GM21526 (cell line): ENCODE data around the gene FOXN3.

Source experiments
- ATAC-seq: cut with Tn5 transposase; IDR thresholded peaks from one replicate; pipeline ENCODE4 v1.9.1; 2021; ENCODE audit warnings: moderate library complexity; ENCODE audit not compliant: unreplicated experiment, low FRiP score

FOXN3 gene, protein sequence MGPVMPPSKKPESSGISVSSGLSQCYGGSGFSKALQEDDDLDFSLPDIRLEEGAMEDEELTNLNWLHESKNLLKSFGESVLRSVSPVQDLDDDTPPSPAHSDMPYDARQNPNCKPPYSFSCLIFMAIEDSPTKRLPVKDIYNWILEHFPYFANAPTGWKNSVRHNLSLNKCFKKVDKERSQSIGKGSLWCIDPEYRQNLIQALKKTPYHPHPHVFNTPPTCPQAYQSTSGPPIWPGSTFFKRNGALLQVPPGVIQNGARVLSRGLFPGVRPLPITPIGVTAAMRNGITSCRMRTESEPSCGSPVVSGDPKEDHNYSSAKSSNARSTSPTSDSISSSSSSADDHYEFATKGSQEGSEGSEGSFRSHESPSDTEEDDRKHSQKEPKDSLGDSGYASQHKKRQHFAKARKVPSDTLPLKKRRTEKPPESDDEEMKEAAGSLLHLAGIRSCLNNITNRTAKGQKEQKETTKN

DNA sequence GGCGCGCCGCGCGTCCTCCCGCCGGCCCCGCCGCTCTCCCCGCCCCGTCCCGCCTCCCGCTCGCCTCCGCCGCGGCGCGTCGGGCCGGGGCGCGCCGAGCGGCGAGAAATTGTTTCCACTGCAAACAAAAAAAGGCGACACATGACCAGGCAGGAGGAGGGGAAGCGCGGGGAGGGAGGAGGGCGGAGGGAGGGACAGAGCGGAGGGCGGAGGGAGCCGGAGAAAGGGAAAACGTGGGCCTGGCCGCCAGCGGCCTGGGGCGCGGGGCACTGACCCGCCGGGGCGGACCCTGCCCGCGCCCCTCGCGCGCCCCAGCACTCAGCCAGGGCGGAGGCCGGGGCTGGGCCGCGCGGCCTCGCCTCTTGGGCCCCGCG, at the start of gene FOXN3:
TSS of gene FOXN3 (minus strand) at position 143 of the 374 bp plus-strand sequence. CDS start 4,757 bp downstream, outside the sequence.
- ATAC-seq: peak; percentile 42

DNA sequence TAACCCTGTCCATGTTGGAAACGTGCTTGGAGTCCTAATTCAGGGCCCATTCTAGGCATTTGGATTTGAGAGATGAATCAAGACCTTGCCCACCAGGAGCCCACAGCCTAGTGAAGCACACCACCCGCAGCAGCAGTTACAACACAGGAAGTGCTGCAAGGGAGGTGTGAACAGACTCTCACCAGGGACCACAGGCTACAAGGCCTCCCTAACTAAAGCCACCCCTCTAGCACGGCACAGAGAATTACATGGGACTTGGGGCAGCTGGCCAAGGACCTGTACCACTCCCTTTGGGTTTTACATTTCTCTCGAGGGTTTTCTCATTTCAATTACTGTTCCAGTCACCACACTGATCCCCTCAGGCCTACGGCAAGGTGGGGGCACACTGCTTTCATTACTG, 49.5 kb upstream of the FOXN3 start:
- ATAC-seq: no peak

DNA sequence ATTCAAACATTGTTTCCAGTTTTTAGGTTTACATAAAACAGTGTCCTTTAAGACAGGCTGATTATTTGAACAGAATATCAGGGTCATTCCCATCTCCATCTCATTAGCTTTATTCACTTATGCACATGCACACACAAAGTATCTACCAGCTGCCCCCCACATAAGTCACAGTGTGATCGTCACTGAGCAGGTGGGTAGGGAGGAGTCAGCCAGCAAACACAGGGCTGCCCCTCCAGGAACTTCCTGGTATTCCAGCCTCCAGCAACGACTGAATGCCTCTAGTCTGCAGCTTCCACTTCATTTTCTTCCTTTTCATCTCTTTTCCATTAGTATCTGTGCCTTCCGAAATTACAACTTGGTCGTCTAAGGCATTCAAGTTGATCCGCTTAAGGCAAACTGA, 48.8 kb upstream of the FOXN3 start:
- ATAC-seq: no peak

DNA sequence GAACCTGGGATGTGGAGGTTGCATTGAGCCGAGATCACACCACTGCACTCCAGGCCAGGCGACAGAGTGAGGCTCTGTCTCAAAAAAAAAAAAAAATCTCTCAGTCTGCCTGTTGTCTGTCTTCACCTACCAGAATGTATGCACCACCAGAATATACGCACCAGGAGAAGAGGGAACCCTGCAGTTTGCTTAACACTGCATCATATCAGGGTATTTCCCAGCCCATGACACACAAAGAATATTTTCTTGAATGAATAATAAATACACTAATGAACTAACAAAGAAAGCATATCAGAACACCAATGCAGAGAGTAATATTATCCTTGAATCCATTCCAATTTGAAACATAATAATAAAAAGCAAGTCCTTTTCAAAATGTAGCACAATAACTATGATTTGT, 44.2 kb upstream of the FOXN3 start:
- no peak for ATAC-seq

- ATAC-seq: no peak
Measured at GRCh38 chr14:89458713-89459420, 41.8 kb upstream of the FOXN3 start.

DNA sequence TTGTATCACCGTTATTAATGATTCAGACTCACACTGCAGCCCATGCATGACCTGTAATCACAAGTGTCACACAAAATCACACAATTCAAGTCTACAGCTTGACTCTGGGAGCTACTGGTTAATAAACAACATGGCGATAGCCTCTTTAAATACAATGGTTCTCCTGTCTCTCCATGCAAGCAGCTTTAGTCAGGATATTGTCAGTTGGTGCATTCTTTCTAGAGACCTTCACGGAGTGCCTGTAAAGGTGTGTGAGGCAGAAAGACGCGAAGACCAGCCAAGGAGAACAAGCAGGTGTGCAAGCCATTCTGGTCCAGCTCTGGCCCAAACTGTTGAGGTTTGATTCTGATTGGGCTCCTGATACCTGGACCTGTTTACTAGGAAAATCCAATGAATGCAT, 40.0 kb upstream of the FOXN3 start:
- no peak for ATAC-seq

- no peak for ATAC-seq
Measured at GRCh38 chr14:89455412-89455811, 38.4 kb upstream of the FOXN3 start.

DNA sequence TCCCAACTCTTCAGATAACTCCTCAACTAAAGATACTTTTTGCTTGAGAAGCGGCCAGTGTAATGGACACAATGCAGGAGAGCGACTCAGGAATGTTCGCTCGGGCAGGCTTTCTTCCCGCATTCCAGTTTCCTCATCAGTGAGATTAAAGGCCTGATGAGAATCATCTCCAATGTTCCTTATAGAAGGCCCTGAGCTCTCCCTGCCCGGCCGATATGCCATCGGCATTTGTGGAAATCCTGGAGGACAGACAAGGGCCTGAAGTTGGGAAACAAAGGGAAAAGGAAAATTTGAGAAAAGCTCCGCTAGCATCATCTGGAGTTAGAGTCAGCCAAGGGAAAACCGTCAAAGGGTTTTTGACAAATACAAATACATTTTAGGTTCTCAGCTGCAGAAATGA, 38.0 kb upstream of the FOXN3 start:
- no peak for ATAC-seq

GRCh38 chr14:89452281-89452680, 35.2 kb upstream of the FOXN3 start:
- ATAC-seq: no peak

DNA sequence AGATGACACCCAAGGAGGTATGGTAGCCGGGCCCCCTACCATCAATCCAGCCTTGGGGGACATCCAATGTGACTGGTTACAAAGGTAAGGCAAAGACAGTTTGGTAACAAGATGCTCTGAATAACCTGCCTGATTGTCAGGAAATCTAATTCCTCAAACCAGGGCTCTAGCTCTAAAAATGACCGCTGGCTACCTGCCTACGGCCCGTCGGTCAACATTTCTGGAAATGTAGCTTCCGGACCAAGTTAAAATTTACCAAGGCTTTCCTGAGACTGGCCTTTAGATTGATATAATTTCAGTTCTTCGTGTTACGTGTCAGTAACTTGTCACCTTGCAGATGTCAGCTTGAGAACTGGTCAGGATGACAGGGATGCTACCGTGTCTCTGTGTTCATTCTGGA, 34.2 kb upstream of the FOXN3 start:
- ATAC-seq: no peak

DNA sequence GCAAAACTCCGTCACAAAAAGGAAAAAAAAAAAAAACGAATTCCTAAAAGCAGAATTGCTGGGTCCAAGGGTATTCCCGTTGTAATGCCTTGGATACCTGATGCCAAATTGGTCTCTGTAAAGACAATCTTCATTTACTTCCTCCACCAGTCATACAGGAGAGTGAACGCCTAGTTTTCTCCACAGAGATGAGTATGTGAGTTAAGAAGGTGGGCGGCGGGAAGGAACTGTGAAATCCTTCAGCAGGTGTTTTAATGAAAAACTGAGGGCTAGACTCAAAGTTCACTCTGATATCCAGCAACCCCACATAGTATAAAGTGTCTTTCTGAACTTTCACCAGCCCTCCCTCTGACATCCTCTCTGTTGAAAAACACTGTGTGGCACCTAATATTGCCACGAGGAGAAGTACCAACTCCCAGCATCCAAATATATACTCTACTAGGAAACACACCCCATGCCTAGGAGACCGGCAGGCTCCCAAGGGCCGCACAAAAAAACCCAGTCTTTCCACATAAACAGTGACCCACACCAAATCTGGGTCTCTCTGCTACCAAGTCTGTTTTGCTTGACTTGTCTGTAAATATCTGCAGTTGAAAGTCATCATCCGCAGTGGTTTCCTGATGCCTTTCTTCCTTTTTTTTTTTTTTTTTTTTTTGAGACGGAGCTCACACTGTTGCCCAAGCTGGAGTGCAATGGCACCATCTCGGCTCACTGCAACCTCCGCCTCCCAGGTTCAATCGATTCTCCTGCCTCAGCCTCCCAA, 30.3 kb upstream of the FOXN3 start:
- ATAC-seq: no peak

GRCh38 chr14:89445273-89445973, 28.4 kb upstream of the FOXN3 start:
- no peak for ATAC-seq

DNA sequence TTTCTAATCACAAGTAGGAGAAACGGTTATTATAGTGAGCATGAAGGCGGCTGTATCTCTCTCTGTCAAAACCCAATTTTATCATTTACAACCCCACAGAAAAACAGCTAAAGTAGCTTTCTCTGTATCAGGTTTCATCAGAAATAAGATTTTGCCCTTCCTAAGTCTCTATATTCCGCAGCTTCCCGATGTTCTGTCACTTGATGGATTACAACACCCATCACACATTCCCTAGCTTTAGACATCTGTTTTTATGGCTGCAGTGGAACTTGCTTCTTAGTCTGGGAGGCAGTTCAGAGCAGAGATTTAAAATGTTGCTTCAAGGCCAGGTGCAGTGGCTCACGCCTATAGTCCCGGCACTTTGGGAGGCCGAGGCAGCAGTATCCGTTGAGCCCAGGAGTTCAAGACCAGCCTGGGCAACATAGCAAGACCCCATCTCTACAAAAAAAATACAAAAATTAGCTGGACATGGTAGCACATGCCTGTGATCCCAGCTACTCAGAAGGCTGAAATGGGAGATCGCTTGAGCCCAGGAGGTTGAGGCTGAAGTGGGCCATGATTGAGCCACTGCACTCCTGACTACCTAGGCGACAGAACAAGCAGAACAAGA, 27.6 kb upstream of the FOXN3 start:
- no peak for ATAC-seq

- ATAC-seq: no peak
Measured at GRCh38 chr14:89444044-89444443, 27.0 kb upstream of the FOXN3 start.

DNA sequence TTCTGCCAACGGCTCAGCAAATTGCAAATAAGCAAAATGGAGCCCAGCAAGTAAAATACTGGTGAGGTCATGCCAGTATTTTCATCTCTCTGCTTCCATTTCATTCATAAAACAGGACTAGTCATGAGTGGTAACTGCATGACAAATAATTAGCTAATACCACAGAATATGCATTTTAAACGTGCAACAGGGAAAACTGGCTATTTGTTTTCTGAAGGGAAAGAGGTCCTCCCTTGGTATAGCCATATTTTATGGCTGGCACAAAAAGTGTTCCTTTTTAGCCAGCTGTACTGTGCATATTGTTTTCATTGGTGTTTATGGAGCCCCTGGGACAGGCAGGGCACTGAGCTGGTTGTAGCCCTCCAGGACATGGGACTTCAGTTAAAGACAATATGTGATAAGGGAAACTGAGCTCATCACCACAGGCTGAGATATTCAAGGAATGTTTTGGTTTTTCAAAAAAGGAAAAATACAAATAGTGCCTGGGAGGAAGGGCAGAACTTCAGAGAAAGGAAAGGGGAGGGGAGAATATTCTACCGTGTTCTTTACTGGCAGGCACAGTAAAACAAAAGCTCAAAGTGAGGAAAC, 26.1 kb upstream of the FOXN3 start:
- ATAC-seq: no peak

DNA sequence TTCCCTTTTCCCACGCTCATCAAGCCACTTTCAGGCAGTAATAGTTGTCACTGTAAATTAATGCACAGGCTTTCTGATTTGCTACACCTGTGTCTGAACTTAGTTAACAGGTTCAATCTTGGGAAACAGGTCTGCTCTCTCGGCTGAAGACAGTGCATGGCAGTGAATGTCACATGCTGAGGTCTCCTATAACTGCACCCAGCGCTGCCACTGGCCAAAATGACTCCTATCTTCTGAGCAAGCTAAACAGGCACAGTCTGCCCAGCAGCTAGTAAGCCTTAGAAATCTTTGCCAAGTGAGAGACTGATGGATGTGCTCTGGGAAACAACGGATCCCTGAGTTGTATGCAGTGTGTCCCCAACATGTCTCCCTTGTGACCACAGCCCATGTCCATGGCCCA, 25.2 kb upstream of the FOXN3 start:
- ATAC-seq: no peak

- no peak for ATAC-seq
Measured at GRCh38 chr14:89440986-89441909, 24.2 kb upstream of the FOXN3 start.

DNA sequence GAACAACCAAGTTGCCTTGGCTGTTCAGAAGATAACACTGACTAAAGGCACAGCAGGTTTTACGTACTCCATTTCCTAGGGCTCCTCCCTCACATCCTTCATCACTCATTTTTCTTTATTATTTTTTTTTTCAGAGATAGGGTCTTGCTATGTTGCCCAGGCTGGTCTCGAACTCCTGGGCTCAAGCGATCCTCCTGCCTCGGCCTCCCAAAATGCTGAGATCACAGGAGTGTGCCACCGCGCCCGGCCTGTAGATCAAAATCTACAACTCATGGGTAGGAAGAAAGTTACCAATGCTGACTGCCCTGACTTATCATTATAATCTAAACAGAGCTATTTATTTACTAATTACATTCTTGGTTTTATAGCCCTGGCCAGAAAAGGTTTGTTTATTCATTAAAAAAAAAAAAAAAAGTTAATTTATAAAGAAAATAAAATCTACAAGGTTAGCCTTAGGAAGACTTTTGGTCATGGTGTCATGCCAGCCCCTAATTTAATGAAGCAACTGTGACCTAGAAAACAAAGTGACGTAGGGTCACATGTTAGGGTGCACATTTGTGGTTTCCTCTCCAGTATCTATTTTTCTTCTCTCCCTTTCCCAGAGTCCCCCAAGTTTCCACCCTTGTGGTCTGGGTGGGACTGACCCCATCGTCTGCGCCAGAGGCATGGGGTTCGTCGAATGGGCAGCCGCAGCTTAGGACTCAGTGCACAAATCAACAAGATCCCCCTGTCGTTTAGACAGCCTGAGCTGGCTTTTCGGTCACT, 19.0 kb upstream of the FOXN3 start:
- no peak for ATAC-seq
